ENCODE results near the gene PIK3R6.
"Not testable (repeated sequence)": the region's sequence is repeated elsewhere in the genome, so short reads cannot be mapped to it uniquely, and the experiment has no call there.

The PIK3R6 gene

GRCh38 chr17:8885967-8886684 lies 18.7 kb upstream of the PIK3R6 start:
- H3K36me3 ChIP-seq (ENCODE audit: insufficient read depth, low read length): no peaks in the 10 kb centered on the region
- H3K79me2 ChIP-seq (ENCODE audit: insufficient read depth, low read length): no peaks in the 10 kb centered on the region

GRCh38 chr17:8885163-8885966 lies 17.9 kb upstream of the PIK3R6 start:
- H3F3A ChIP-seq (ENCODE audit: insufficient read depth, low read length); H3K27me3 ChIP-seq (ENCODE audit: insufficient read depth, low read length); H4K20me1 ChIP-seq (ENCODE audit: insufficient read depth, low read length); H3K9ac ChIP-seq (ENCODE audit: low read length); H3K9me2 ChIP-seq (ENCODE audit: low read depth, low read length); H3K9me3 ChIP-seq (ENCODE audit: low read length); H3K4me1 ChIP-seq (ENCODE audit: insufficient read depth, low read length, severe bottlenecking); H3K79me2 ChIP-seq (ENCODE audit: insufficient read depth, low read length); H3K4me3 ChIP-seq (ENCODE audit: low read depth, low read length, poor library complexity, severe bottlenecking); H3K27ac ChIP-seq (ENCODE audit: low read depth, low read length, poor library complexity, severe bottlenecking); H3K4me2 ChIP-seq (ENCODE audit: low read length); H3K36me3 ChIP-seq (ENCODE audit: insufficient read depth, low read length); H2AFZ ChIP-seq (ENCODE audit: low read length): not testable (repeated sequence)

More at GRCh38 chr17:8885967-8886684, 18.7 kb upstream of the PIK3R6 start:
- Histone ChIP-seq H3K27me3 (ENCODE audit: insufficient read depth, low read length) (no peaks in the 10 kb centered on the region), H3K4me1 (ENCODE audit: insufficient read depth, low read length, severe bottlenecking) (no peaks in the 10 kb centered on the region), H2AFZ (ENCODE audit: low read length) (no peak overlapping the region), H3K4me3 (ENCODE audit: low read depth, low read length, poor library complexity, severe bottlenecking) (no peak overlapping the region), H3F3A (ENCODE audit: insufficient read depth, low read length) (no peaks in the 10 kb centered on the region), H3K4me2 (ENCODE audit: low read length) (no peak overlapping the region), H3K27ac (ENCODE audit: low read depth, low read length, poor library complexity, severe bottlenecking) (no peak overlapping the region), H4K20me1 (ENCODE audit: insufficient read depth, low read length) (no peaks in the 10 kb centered on the region), H3K9ac (ENCODE audit: low read length) (no peak overlapping the region), H3K9me2 (ENCODE audit: low read depth, low read length) (no peaks in the 10 kb centered on the region), H3K9me3 (ENCODE audit: low read length) (no peaks in the 10 kb centered on the region)
- TF ChIP-seq EZH2 (IDR thresholded peaks at IDR 0.05; ENCODE audit: borderline replicate concordance, low read length) (no peak), CTCF (IDR thresholded peaks at IDR 0.05; ENCODE audit: low read length) (no peak)

DNA sequence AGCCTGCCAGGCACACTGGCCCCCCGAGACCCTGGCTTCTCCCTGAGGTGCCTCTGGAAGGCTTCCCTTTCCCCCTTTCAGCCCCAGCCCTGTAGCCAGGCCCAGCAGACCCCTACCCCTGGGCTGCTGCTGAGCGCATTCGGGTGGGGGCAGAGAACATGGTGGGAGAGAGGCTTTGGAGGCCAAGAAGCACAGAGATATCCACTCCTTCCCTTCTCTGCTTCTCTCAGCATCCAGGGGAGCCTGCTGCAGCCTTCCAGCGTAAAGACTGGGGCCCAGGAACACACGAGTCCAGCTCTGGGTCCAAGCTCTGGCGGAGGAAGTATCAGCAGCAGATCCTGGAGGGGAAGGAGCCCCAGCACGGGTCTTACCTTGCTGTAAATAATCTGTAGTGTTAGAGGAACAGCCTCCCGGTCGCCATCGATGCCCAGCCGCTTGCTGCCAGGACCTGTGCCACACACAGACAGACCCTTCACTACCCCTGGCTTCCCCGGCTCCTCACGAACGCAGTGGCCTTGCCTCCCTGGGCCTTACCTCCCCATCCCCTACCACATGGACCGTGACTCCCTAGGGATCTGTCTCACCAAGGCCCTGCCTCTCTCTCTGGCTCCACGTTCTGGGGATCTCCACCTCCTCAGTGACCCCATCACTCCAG lies 17.0 kb upstream of the PIK3R6 start:
- Histone ChIP-seq H4K20me1 (ENCODE audit: insufficient read depth, low read length) (no peaks in the 10 kb centered on the region), H3F3A (ENCODE audit: insufficient read depth, low read length) (no peaks in the 10 kb centered on the region), H2AFZ (ENCODE audit: low read length) (no peak overlapping the region), H3K9me2 (ENCODE audit: low read depth, low read length) (no peaks in the 10 kb centered on the region), H3K4me2 (ENCODE audit: low read length) (no peak overlapping the region), H3K9me3 (ENCODE audit: low read length) (no peaks in the 10 kb centered on the region), H3K79me2 (ENCODE audit: insufficient read depth, low read length) (no peaks in the 10 kb centered on the region), H3K9ac (ENCODE audit: low read length) (no peak overlapping the region), H3K4me3 (ENCODE audit: low read depth, low read length, poor library complexity, severe bottlenecking) (no peak overlapping the region), H3K27me3 (ENCODE audit: insufficient read depth, low read length) (no peaks in the 10 kb centered on the region), H3K4me1 (ENCODE audit: insufficient read depth, low read length, severe bottlenecking) (no peaks in the 10 kb centered on the region), H3K27ac (ENCODE audit: low read depth, low read length, poor library complexity, severe bottlenecking) (no peak overlapping the region), H3K36me3 (ENCODE audit: insufficient read depth, low read length) (no peaks in the 10 kb centered on the region)
- no peak for TF ChIP-seq EZH2 (IDR thresholded peaks at IDR 0.05; ENCODE audit: borderline replicate concordance, low read length)
- TF ChIP-seq CTCF (IDR thresholded peaks at IDR 0.05; ENCODE audit: low read length): no peak

Data from OCI-LY1 (cell line).